CD4-positive, alpha-beta T cell (primary cell): ENCODE measurements around the gene CLIC4. TPM values are rescaled to one million over a fixed set of nuclear protein-coding genes. Genes with fewer than 3 reads are reported as not detected.

Source experiments
- ATAC-seq: fragments of 200-7000 bp; cut with Tn5 transposase; one replicate; pipeline ENCODE4 v1.10.0; 2022; ENCODE audit warnings: mild to moderate bottlenecking; ENCODE audit not compliant: poor library complexity
- CTCF ChIA-PET: fragments of 350-600 bp; sonication (Branson Sonifier 250); formaldehyde crosslinking; loops from one replicate; lab custom pipeline; 2021; ENCODE audit warnings: antibody characterized with exemption, inconsistent platforms; lab: Charles Lee
- POLR2A ChIA-PET: fragments of 350-600 bp; sonication (Branson Sonifier 250); formaldehyde crosslinking; loops from one replicate; lab custom pipeline; 2021; ENCODE audit warnings: antibody characterized with exemption, inconsistent platforms; lab: Charles Lee
- DNase-seq, 14 experiments: peaks; one replicate each; pipeline ENCODE4 v3.0.0-alpha.2; 2013 to 2020; ENCODE audit warnings: mixed read lengths in 2 of 14
- H3K27ac ChIP-seq, 2 donors: one replicate each; pipeline versions ENCODE4 v1.5.1 to v1.7.0; 2013; ENCODE audit warnings: low read length in 2 of 2, low read depth in 1 of 2, mild to moderate bottlenecking in 1 of 2
- H3K27me3 ChIP-seq, 2 experiments: 1 replicate in 1 of 2; 2 replicates in 1 of 2; pipeline versions ENCODE4 v1.6.1 to v1.7.0; 2013; ENCODE audit warnings: low read length in 2 of 2, control low read depth in 1 of 2, mild to moderate bottlenecking in 1 of 2, moderate library complexity in 1 of 2; ENCODE audit not compliant: insufficient read depth in 2 of 2, control insufficient read depth in 1 of 2
- H3K36me3 ChIP-seq: one replicate; pipeline ENCODE4 v1.6.1; 2013; ENCODE audit warnings: low read length, control low read depth; ENCODE audit not compliant: insufficient read depth
- H3K4me1 ChIP-seq: one replicate; pipeline ENCODE4 v1.6.1; 2013; ENCODE audit warnings: low read length, control low read depth; ENCODE audit not compliant: insufficient read depth
- H3K4me3 ChIP-seq: one replicate; pipeline ENCODE4 v1.5.1; 2013; ENCODE audit warnings: mild to moderate bottlenecking, low read length, moderate library complexity
- H3K9me3 ChIP-seq, 2 experiments: 1 replicate in 1 of 2; 2 replicates in 1 of 2; pipeline versions ENCODE4 v1.6.1 to v1.7.0; 2013; ENCODE audit warnings: low read length in 2 of 2, mild to moderate bottlenecking in 2 of 2, control low read depth in 1 of 2, moderate library complexity in 1 of 2; ENCODE audit not compliant: control insufficient read depth in 1 of 2, insufficient read depth in 1 of 2
- H3K27ac Mint-ChIP-seq: one replicate; pipeline ENCODE4 v1.8.0; 2020; ENCODE audit warnings: mixed read lengths
- H3K27me3 Mint-ChIP-seq: one replicate; pipeline ENCODE4 v1.8.0; 2021; ENCODE audit warnings: mixed read lengths
- H3K36me3 Mint-ChIP-seq: one replicate; pipeline ENCODE4 v1.8.0; 2021; ENCODE audit warnings: low read depth, mixed read lengths
- H3K4me1 Mint-ChIP-seq: one replicate; pipeline ENCODE4 v1.8.0; 2021; ENCODE audit warnings: low read depth, mixed read lengths
- H3K4me3 Mint-ChIP-seq: one replicate; pipeline ENCODE4 v1.8.0; 2020; ENCODE audit warnings: mild to moderate bottlenecking, mixed read lengths
- H3K9me3 Mint-ChIP-seq: one replicate; pipeline ENCODE4 v1.8.0; 2020; ENCODE audit warnings: mixed read lengths
- CTCF ChIP-seq: fragments of 200-600 bp; IDR thresholded peaks from one replicate; pipeline ENCODE4 v1.8.0; 2022; ENCODE audit warnings: antibody characterized with exemption, mild to moderate bottlenecking
- intact Hi-C, 2 experiments: fragments of 100-400 bp; cut with DNase I in 1 of 2; cut with micrococcal nuclease in 1 of 2; formaldehyde crosslinking; loops; one replicate each; pipeline versions ENCODE4 v1.15.1 to v1.9.0; 2023 to 2025; cut with DNase I, micrococcal nuclease
- total RNA-seq, 174 experiments: library from RNA in 2 of 174; stranded (reverse) in 2 of 174; gene quantifications; one replicate each; pipeline ENCODE4 v1.2.3 and lab custom pipeline; 2021 to 2026

CLIC4 gene
- total RNA-seq, 2 experiments from 2014 or later = 1.1 to 1.3 TPM

DNA sequence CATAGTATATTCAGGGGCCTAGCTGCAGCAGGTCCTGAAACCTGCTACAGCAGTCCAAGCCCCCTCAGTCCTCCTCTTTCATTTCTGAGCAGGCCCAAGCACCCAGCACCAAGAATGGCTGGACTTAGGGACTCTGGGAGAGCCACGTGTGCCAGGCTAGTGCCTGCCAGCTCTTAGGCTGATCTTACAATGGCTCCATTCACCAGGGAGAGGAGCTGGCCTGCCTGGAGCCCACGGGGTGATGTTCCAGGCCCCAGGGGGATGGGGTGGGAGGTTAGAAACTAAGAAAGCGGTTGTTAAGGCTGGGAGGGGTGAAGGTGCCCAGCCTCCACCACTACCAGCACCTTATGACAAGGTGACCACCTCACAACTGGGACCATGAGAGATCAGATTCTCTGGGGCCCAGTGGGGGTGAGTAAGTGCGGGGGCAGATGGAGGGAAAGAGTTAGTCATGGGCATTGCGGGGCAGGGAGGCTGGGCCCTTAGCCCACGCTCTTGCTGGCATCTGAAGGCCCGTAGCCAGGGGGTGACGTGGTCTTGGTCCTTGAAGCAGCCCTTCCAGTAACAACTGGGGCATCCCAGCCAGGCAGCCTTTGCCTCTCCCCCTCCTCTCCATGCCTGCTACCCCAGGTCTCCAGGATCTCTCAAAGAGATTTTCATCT is 30.3 kb upstream of the CLIC4 start:
- POLR2A ChIA-PET = no interaction called here
- Histone ChIP-seq H3K4me3 (no peak overlapping the region), H3K27me3 (no peaks in the 10 kb centered on the region), H3K36me3 (no peaks in the 10 kb centered on the region), H3K4me1 (peaks cover 3% of the 10 kb centered on the region), H3K9me3 (no peaks in the 10 kb centered on the region), H3K27ac (no peak overlapping the region)
- H3K27ac Mint-ChIP-seq = no peak overlapping the region
- intact Hi-C loops = no loop called here
- no peaks in the 10 kb centered on the region for H3K4me1 Mint-ChIP-seq
- H3K4me3 Mint-ChIP-seq = no peak overlapping the region
- CTCF ChIA-PET = no interaction called here
- no peak for TF ChIP-seq CTCF
- no peak for DNase-seq
- ATAC-seq = no peak
- H3K27me3 Mint-ChIP-seq = no peaks in the 10 kb centered on the region
- no peaks in the 10 kb centered on the region for H3K9me3 Mint-ChIP-seq
- H3K36me3 Mint-ChIP-seq = no peaks in the 10 kb centered on the region

DNA sequence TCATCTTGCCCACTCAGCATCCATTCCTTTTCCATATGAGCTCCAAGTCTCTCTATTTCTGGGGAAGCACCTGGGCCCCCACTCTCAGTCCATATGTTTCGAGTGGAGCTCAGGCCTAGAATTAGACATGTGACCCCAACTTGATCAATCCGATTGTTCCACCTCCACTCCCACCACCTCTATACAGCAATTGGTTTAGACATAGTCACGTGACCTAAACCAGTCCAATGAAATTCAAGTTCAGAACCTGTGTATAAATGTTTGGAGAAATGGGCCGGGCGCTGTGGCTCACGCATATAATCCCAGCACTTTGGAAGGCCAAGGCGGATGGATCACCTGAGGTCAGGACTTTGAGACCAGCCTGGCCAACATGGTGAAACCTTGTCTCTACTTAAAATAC is 29.6 kb upstream of the CLIC4 start:
- intact Hi-C loops = no loop called here

GRCh38 chr1:24717887-24718650 is 27.2 kb upstream of the CLIC4 start:
- no peak overlapping the region for H3K27ac Mint-ChIP-seq
- peaks cover 9% of the 10 kb centered on the region for H3K4me1 Mint-ChIP-seq

More for the DNA sequence above, 29.6 kb upstream of the CLIC4 start:
- Histone ChIP-seq H3K9me3 (no peaks in the 10 kb centered on the region), H3K27me3 (no peaks in the 10 kb centered on the region), H3K4me1 (no peaks in the 10 kb centered on the region), H3K27ac (no peak overlapping the region), H3K4me3 (no peak overlapping the region), H3K36me3 (no peaks in the 10 kb centered on the region)
- no peaks in the 10 kb centered on the region for H3K9me3 Mint-ChIP-seq
- no peaks in the 10 kb centered on the region for H3K4me1 Mint-ChIP-seq
- POLR2A ChIA-PET = no interaction called here
- DNase-seq = no peak
- ATAC-seq = no peak
- no peaks in the 10 kb centered on the region for H3K36me3 Mint-ChIP-seq
- H3K27ac Mint-ChIP-seq = no peak overlapping the region
- no peak overlapping the region for H3K4me3 Mint-ChIP-seq
- no peak for TF ChIP-seq CTCF
- no peaks in the 10 kb centered on the region for H3K27me3 Mint-ChIP-seq
- CTCF ChIA-PET = no interaction called here

More at GRCh38 chr1:24717887-24718650, 27.2 kb upstream of the CLIC4 start:
- H3K9me3 ChIP-seq = no peaks in the 10 kb centered on the region
- H3K4me3 Mint-ChIP-seq = no peak overlapping the region
- H3K4me1 ChIP-seq = peaks cover 6% of the 10 kb centered on the region
- no peaks in the 10 kb centered on the region for H3K27me3 ChIP-seq
- H3K27me3 Mint-ChIP-seq = no peaks in the 10 kb centered on the region
- ATAC-seq (no peak), DNase-seq (no peak)
- no peak overlapping the region for H3K4me3 ChIP-seq
- CTCF ChIA-PET = no interaction called here
- H3K9me3 Mint-ChIP-seq = no peaks in the 10 kb centered on the region
- no peaks in the 10 kb centered on the region for H3K36me3 Mint-ChIP-seq
- H3K27ac ChIP-seq = no peak overlapping the region
- POLR2A ChIA-PET = interaction anchor here (0.6 to 1.2 kb wide), 2 partner anchors 12 to 27 kb away, joined by 3 to 4 read pairs; partner anchors contain the start of gene CLIC4
- TF ChIP-seq CTCF = no peak
- intact Hi-C loops = no loop called here
- H3K36me3 ChIP-seq = no peaks in the 10 kb centered on the region
